Erythroblast (primary cell): ENCODE results near the gene FRMD4A.

Experiments
- DNase-seq, 2 experiments: peaks; one replicate each; lab custom pipeline; 2025; lab: John Stamatoyannopoulos, UW
- GATA1 ChIP-seq: IDR thresholded peaks from 2 replicates; pipeline ENCODE4 v1.6.1; 2011; ENCODE audit warnings: low read depth, mild to moderate bottlenecking, control low read depth, low read length, moderate library complexity
- POLR2A ChIP-seq: IDR thresholded peaks from 2 replicates; pipeline ENCODE4 v1.6.1; 2011; ENCODE audit warnings: mild to moderate bottlenecking, low read length

Gene FRMD4A

GRCh38 chr10:13654846-13655245, 675.9 kb downstream of the FRMD4A start:
- DNase-seq = no peak
- TF ChIP-seq POLR2A = no peak
- TF ChIP-seq GATA1 = no peak

- DNase-seq = no peak
- TF ChIP-seq POLR2A = no peak
These were observed 676.5 kb downstream of the FRMD4A start for GRCh38 chr10:13654118-13654830.

GRCh38 chr10:13652860-13653259, 677.9 kb downstream of the FRMD4A start:
- TF ChIP-seq GATA1 (no peak), POLR2A (no peak)
- no peak for DNase-seq

- DNase-seq = no peak
- no peak for TF ChIP-seq POLR2A
- TF ChIP-seq GATA1 = no peak
These were observed 678.6 kb downstream of the FRMD4A start for GRCh38 chr10:13651969-13652720.

GRCh38 chr10:13650961-13651360, 679.8 kb downstream of the FRMD4A start:
- no peak for DNase-seq
- TF ChIP-seq POLR2A (no peak), GATA1 (no peak)

GRCh38 chr10:13649844-13650520, 680.7 kb downstream of the FRMD4A start:
- no peak for TF ChIP-seq POLR2A
- TF ChIP-seq GATA1 = no peak
- DNase-seq = no peak

- no peak for DNase-seq
- no peak for TF ChIP-seq POLR2A
- no peak for TF ChIP-seq GATA1
These were observed 682.3 kb downstream of the FRMD4A start for GRCh38 chr10:13648425-13648824.

- DNase-seq = no peak
- TF ChIP-seq POLR2A (no peak), GATA1 (no peak)
These were observed 685.9 kb downstream of the FRMD4A start for GRCh38 chr10:13644866-13645265.

GRCh38 chr10:13643016-13643415, 687.7 kb downstream of the FRMD4A start:
- TF ChIP-seq POLR2A = no peak
- TF ChIP-seq GATA1 = no peak
- DNase-seq = no peak

GRCh38 chr10:13642293-13642692, 688.4 kb downstream of the FRMD4A start:
- DNase-seq = no peak
- TF ChIP-seq POLR2A (no peak), GATA1 (no peak)

- TF ChIP-seq GATA1 (no peak), POLR2A (no peak)
- DNase-seq = no peak
These were observed 692.8 kb downstream of the FRMD4A start for GRCh38 chr10:13637894-13638293.

GRCh38 chr10:13637303-13637856, 693.3 kb downstream of the FRMD4A start:
- TF ChIP-seq POLR2A (no peak), GATA1 (no peak)
- DNase-seq = no peak

GRCh38 chr10:13636776-13637175, 693.9 kb downstream of the FRMD4A start:
- no peak for DNase-seq
- TF ChIP-seq GATA1 = no peak
- TF ChIP-seq POLR2A = no peak

- TF ChIP-seq POLR2A = no peak
- DNase-seq = no peak
These were observed 696.5 kb downstream of the FRMD4A start for GRCh38 chr10:13634207-13634606.
